Measurements from ENCODE around the gene SLC27A4. TPM values are rescaled to one million over a fixed set of nuclear protein-coding genes. Genes with fewer than 3 reads are reported as not detected.

The SLC27A4 gene
- total and polyA plus RNA-seq, 10 donors: 8.4 to 15.5 (median 11.6) TPM

GRCh38 chr9:128396970-128397613 lies 56.8 kb downstream of the SLC27A4 start:
- peaks cover 0 to 13% (median 0%) of the 10 kb centered on the region in 7 donors for H3K27me3 ChIP-seq (replicated peaks in 1 of 7)
- peaks cover 4 to 19% (median 12%) of the 10 kb centered on the region in 6 donors for H3K4me1 ChIP-seq
- 7 to 11% (median 9%) methylated on average over 19 of the region's 19 CpGs for WGBS, 5 donors
- intact Hi-C loops (cut with DNase I; ENCODE audit: low total_unique reads): no loop called here
- peak overlapping the region in 2 of 8 donors; percentile 17 to 42 for H3K4me3 ChIP-seq
- peak overlapping the region in 6 of 8 donors; percentile 32 to 79 (median 76) for H3K27ac ChIP-seq
- peak in 2 of 3 donors; percentile 62 to 66 for TF ChIP-seq POLR2AphosphoS5 (IDR thresholded peaks at IDR 0.05)
- TF ChIP-seq, protein P1, sequence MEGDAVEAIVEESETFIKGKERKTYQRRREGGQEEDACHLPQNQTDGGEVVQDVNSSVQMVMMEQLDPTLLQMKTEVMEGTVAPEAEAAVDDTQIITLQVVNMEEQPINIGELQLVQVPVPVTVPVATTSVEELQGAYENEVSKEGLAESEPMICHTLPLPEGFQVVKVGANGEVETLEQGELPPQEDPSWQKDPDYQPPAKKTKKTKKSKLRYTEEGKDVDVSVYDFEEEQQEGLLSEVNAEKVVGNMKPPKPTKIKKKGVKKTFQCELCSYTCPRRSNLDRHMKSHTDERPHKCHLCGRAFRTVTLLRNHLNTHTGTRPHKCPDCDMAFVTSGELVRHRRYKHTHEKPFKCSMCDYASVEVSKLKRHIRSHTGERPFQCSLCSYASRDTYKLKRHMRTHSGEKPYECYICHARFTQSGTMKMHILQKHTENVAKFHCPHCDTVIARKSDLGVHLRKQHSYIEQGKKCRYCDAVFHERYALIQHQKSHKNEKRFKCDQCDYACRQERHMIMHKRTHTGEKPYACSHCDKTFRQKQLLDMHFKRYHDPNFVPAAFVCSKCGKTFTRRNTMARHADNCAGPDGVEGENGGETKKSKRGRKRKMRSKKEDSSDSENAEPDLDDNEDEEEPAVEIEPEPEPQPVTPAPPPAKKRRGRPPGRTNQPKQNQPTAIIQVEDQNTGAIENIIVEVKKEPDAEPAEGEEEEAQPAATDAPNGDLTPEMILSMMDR (IDR thresholded peaks at IDR 0.05 in 8 of 11, conservative IDR thresholded peaks at IDR 0.05 in 3 of 11): no peak
- peaks cover 0 to 20% (median 12%) of the 10 kb centered on the region in 6 donors for H3K36me3 ChIP-seq
- H3K9me3 ChIP-seq: no peaks in the 10 kb centered on the region
- no peak for DNase-seq

DNA sequence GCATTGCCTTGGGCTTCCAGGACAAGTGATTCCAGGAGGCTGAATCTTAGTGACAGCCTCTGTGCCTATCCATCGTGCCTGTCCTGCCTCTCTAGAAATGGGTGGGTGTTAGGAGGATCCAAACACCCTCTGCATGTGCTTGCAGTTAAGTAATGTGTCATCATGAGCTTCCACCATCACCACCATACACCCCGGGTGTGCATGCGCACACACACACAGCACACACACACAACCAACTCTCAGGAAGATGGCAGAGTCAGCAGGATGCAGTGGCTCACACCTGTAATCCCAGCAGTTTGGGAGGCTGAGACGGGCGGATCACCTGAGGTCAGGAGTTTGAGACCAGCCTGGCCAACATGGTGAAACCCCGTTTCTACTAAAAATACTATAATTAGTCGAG lies 57.5 kb downstream of the SLC27A4 start:
- H3K27me3 ChIP-seq (replicated peaks in 1 of 7): peaks cover 0 to 15% (median 0%) of the 10 kb centered on the region in 7 donors
- H3K9me3 ChIP-seq: no peaks in the 10 kb centered on the region
- TF ChIP-seq POLR2A (IDR thresholded peaks at IDR 0.05) (no peak), POLR2AphosphoS5 (IDR thresholded peaks at IDR 0.05) (no peak)
- TF ChIP-seq, protein P1 (IDR thresholded peaks at IDR 0.05 in 8 of 11, conservative IDR thresholded peaks at IDR 0.05 in 3 of 11): no peak

DNA sequence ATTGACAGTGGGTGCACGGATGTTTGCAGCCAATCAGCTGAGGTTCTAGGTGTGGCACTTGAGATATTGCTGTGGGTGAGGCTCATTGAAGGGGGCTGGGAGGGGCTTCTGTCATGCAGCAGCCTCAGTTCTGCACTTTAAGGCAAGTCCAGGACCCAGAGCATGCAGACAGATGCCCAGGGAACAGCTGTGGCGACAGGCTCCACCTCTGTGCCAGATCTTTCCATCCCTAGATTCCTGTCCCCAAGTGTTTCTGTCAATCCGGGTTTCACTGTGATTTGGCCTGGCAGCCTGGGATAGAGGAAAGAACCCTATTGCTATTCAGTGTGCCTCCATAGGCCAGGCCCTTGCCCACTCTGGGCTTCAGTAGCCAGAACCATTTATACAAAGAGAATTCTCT lies 59.5 kb downstream of the SLC27A4 start:
- TF ChIP-seq POLR2A (IDR thresholded peaks at IDR 0.05) (no peak), POLR2AphosphoS5 (IDR thresholded peaks at IDR 0.05) (no peak)
- no peak overlapping the region for H3K27ac ChIP-seq
- intact Hi-C loops (cut with DNase I; ENCODE audit: low total_unique reads): no loop called here
- H3K4me1 ChIP-seq: peaks cover 4 to 19% (median 12%) of the 10 kb centered on the region in 6 donors
- DNase-seq: no peak
- H3K36me3 ChIP-seq: no peaks in the 10 kb centered on the region
- H3K27me3 ChIP-seq (replicated peaks in 1 of 7): peaks cover 0 to 15% (median 0%) of the 10 kb centered on the region in 7 donors
- H3K9me3 ChIP-seq: no peaks in the 10 kb centered on the region
- 73 to 89% (median 86%) methylated on average over 3 of the region's 3 CpGs for WGBS, 5 donors
- H3K4me3 ChIP-seq: no peak overlapping the region

More for the DNA sequence above, 57.5 kb downstream of the SLC27A4 start:
- peak overlapping the region in 1 of 8 donors; percentile 42 for H3K4me3 ChIP-seq
- DNase-seq: no peak
- peaks cover 0 to 12% (median 5%) of the 10 kb centered on the region in 6 donors for H3K36me3 ChIP-seq
- 71 to 81% (median 75%) methylated on average over 7 of the region's 7 CpGs for WGBS, 5 donors
- intact Hi-C loops (cut with DNase I; ENCODE audit: low total_unique reads): no loop called here
- H3K27ac ChIP-seq: peak overlapping the region in 5 of 8 donors; percentile 62 to 79 (median 76)
- H3K4me1 ChIP-seq: peaks cover 4 to 19% (median 12%) of the 10 kb centered on the region in 6 donors

- no peaks in the 10 kb centered on the region for H3K9me3 ChIP-seq
- H3K4me3 ChIP-seq: no peak overlapping the region
- H3K27ac ChIP-seq: no peak overlapping the region
- peaks cover 0 to 45% (median 5%) of the 10 kb centered on the region in 7 donors for H3K27me3 ChIP-seq (replicated peaks in 1 of 7)
- WGBS, 5 donors: 76 to 87% (median 85%) methylated on average over 5 of the region's 5 CpGs
- intact Hi-C loops (cut with DNase I; ENCODE audit: low total_unique reads): no loop called here
- no peaks in the 10 kb centered on the region for H3K36me3 ChIP-seq
- DNase-seq: no peak
- H3K4me1 ChIP-seq: no peaks in the 10 kb centered on the region
- TF ChIP-seq POLR2AphosphoS5 (IDR thresholded peaks at IDR 0.05) (no peak), POLR2A (IDR thresholded peaks at IDR 0.05) (no peak)
- TF ChIP-seq, protein P1 (IDR thresholded peaks at IDR 0.05 in 8 of 11, conservative IDR thresholded peaks at IDR 0.05 in 3 of 11): no peak
Measured at GRCh38 chr9:128404560-128404959, 64.2 kb downstream of the SLC27A4 start.

Data from spleen (tissue), 11 donors.